ENCODE results near the gene MGAT3. TPM values are rescaled to one million over a fixed set of nuclear protein-coding genes. Genes with fewer than 3 reads are reported as not detected.

The MGAT3 gene
- total RNA-seq, 2 donors from 2014 or later: 8.9 to 19.1 TPM

DNA sequence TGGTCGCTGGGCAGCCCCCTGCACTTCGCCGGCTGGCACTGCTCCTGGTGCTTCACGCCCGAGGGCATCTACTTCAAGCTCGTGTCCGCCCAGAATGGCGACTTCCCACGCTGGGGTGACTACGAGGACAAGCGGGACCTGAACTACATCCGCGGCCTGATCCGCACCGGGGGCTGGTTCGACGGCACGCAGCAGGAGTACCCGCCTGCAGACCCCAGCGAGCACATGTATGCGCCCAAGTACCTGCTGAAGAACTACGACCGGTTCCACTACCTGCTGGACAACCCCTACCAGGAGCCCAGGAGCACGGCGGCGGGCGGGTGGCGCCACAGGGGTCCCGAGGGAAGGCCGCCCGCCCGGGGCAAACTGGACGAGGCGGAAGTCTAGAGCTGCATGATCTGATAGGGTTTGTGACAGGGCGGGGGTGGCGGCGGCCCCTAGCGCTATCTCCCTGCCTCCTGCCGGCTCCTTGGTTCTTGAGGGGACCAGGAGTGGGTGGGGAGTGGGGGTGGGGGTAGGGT, 31.8 kb downstream of the MGAT3 start:
- no peak for DNase-seq
- TF ChIP-seq, protein P1, sequence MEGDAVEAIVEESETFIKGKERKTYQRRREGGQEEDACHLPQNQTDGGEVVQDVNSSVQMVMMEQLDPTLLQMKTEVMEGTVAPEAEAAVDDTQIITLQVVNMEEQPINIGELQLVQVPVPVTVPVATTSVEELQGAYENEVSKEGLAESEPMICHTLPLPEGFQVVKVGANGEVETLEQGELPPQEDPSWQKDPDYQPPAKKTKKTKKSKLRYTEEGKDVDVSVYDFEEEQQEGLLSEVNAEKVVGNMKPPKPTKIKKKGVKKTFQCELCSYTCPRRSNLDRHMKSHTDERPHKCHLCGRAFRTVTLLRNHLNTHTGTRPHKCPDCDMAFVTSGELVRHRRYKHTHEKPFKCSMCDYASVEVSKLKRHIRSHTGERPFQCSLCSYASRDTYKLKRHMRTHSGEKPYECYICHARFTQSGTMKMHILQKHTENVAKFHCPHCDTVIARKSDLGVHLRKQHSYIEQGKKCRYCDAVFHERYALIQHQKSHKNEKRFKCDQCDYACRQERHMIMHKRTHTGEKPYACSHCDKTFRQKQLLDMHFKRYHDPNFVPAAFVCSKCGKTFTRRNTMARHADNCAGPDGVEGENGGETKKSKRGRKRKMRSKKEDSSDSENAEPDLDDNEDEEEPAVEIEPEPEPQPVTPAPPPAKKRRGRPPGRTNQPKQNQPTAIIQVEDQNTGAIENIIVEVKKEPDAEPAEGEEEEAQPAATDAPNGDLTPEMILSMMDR (IDR thresholded peaks at IDR 0.05): no peak
- no peak overlapping the region for H3K27ac ChIP-seq
- H3K4me1 ChIP-seq: peaks cover 7% of the 10 kb centered on the region
- no peak overlapping the region for H3K4me3 ChIP-seq
- no peak overlapping the region for H3K9ac ChIP-seq (ENCODE audit: low read depth in 2 of 2, low read length in 2 of 2)
- no peaks in the 10 kb centered on the region for H3K36me3 ChIP-seq
- H3K27me3 ChIP-seq: no peaks in the 10 kb centered on the region
- no peaks in the 10 kb centered on the region for H3K9me3 ChIP-seq
- intact Hi-C loops (cut with DNase I): no loop called here

DNA sequence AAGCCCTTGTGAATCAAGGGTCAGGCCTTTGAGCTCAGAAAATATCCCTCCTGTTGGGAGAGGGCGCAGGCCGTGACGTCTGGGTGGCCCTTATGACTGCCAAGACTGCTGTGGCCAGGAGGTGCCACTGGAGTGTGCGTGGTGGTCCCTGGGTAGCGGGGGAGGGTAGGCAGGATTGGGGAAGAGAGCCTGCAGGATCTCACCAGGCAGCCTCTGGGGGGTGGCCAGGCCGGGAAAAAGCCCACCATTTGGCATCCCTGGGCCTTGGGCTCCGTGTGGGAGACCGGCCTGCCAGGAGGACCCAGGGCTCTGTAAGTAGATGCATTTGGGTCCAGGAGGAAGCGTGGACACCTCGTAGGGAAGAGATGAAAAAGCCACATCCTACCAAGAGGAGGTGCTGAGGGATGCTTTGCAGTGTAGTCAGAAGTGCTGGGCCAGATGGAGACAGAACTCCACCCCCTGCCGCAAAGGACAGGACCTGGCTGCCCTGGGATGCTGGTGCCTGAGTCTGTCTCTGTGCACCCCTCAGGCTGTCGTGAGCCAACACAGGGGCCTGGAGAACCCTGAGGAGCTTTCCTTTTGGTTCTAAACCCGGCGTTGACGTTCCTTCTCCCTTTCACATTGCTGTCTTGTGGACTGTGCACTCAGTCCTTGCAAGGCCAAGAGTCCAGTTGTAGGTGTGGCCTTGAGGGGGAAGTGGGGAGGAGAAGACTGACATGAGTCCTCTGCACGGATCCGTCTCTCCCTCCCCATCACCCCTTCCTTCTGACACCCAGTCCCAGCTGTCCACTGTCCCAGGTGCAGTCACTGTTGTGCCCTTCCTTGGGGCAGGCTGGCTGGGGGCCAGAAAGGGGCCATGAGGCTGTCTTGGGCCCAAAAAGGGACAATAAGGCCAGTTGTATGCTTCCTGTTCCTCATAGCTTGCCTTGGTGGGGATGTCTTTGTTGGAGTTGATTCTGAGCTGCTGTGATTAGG, 32.6 kb downstream of the MGAT3 start:
- intact Hi-C loops (cut with DNase I): loop anchor here (5.0 kb wide), 1 partner anchor 38 kb away; no protein-coding TSS in a partner anchor
- TF ChIP-seq, protein P1 (IDR thresholded peaks at IDR 0.05): no peak
- Histone ChIP-seq H3K36me3 (no peaks in the 10 kb centered on the region), H3K27ac (no peak overlapping the region), H3K27me3 (no peaks in the 10 kb centered on the region), H3K4me3 (no peak overlapping the region), H3K4me1 (peaks cover 7% of the 10 kb centered on the region), H3K9ac (ENCODE audit: low read depth in 2 of 2, low read length in 2 of 2) (no peak overlapping the region), H3K9me3 (no peaks in the 10 kb centered on the region)
- no peak for DNase-seq

DNA sequence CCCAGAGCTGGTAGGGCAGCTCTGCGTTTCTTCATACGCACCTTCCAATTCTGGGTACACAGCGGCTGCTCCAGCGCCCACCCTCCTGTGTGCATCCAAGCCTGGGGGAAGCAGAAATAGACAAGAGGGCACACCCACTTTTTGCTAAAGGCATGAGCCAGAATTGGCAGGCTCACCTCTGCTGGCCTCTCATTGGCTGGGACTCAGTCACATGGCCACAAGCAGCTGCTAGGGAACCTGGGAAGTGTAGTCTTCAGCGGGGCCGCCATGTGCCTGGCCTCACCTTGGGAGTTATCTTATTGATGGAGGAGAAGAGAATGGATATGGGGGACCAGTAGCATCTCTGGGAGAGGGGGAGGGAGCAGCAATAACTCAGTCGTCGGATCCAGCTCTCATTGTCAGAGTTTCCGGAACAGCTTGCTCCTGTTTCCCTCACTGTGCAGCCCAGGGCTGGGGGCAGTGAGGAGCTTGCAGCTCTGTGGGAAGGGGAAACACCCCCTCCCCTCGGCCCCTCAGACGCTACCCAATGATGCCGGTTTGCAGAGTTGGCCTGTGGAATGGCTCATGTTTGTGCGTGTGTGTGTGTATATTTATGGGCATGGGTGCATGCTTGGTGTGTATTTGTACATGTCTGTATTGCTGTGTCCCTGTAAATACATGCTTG, 33.5 kb downstream of the MGAT3 start:
- intact Hi-C loops (cut with DNase I): loop anchor here (5.0 kb wide), 1 partner anchor 37 kb away; no protein-coding TSS in a partner anchor
- Histone ChIP-seq H3K36me3 (no peaks in the 10 kb centered on the region), H3K27me3 (no peaks in the 10 kb centered on the region), H3K9me3 (no peaks in the 10 kb centered on the region), H3K4me3 (no peak overlapping the region), H3K4me1 (peaks cover 7% of the 10 kb centered on the region), H3K27ac (no peak overlapping the region), H3K9ac (ENCODE audit: low read depth in 2 of 2, low read length in 2 of 2) (no peak overlapping the region)
- TF ChIP-seq, protein P1 (IDR thresholded peaks at IDR 0.05): no peak
- peak; percentile 79 for DNase-seq

GRCh38 chr22:39490966-39491680, 34.3 kb downstream of the MGAT3 start:
- intact Hi-C loops (cut with DNase I): loop anchor here (5.0 kb wide), 1 partner anchor 36 kb away; no protein-coding TSS in a partner anchor
- TF ChIP-seq, protein P1 (IDR thresholded peaks at IDR 0.05): no peak
- H3K4me3 ChIP-seq: no peak overlapping the region
- no peaks in the 10 kb centered on the region for H3K36me3 ChIP-seq
- H3K27ac ChIP-seq: no peak overlapping the region
- H3K9me3 ChIP-seq: no peaks in the 10 kb centered on the region
- H3K4me1 ChIP-seq: peaks cover 7% of the 10 kb centered on the region
- H3K9ac ChIP-seq (ENCODE audit: low read depth in 2 of 2, low read length in 2 of 2): no peak overlapping the region
- no peak for DNase-seq
- no peaks in the 10 kb centered on the region for H3K27me3 ChIP-seq

DNA sequence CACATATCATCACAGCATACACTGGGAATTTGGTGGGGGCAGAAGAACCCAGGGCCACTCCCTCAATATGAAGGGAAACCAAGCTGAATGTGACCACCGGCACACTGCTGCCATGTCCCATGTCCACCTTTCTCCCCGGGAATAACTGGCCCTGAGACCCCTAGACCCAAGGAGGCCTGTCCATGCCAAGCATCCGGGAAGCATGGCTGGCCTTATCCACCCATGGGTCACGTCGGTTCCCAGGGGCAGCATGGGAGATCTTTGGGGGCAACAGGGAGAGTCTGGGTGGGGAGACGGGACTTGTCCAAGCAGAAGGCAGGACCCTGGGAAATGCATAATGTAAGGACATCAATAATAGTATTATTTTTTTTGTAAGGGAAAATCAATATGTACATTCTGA, 34.9 kb downstream of the MGAT3 start:
- H3K4me3 ChIP-seq: no peak overlapping the region
- DNase-seq: no peak
- H3K36me3 ChIP-seq: no peaks in the 10 kb centered on the region
- H3K27me3 ChIP-seq: no peaks in the 10 kb centered on the region
- H3K9ac ChIP-seq (ENCODE audit: low read depth in 2 of 2, low read length in 2 of 2): no peak overlapping the region
- peaks cover 7% of the 10 kb centered on the region for H3K4me1 ChIP-seq
- TF ChIP-seq, protein P1 (IDR thresholded peaks at IDR 0.05): no peak
- H3K9me3 ChIP-seq: no peaks in the 10 kb centered on the region
- H3K27ac ChIP-seq: no peak overlapping the region
- intact Hi-C loops (cut with DNase I): loop anchor here (5.0 kb wide), 1 partner anchor 36 kb away; no protein-coding TSS in a partner anchor

Measured in colonic mucosa (tissue), 4 donors.